Endothelial cell of umbilical vein (primary cell): ENCODE data around the gene CHKB. TPM values are rescaled to one million over a fixed set of nuclear protein-coding genes. Genes with fewer than 3 reads are reported as not detected.

ENCODE experiments used
- BruUV-seq: library from RNA; stranded (reverse); fragments of 400-500 nt; replicated peaks from 2 replicates; lab custom pipeline; 2021; lab: Mats Ljungman, UMichigan
- CTCF ChIA-PET: fragments of 300-600, 350-600 bp; sonication (Branson Sonifier 250); formaldehyde crosslinking; loops from one replicate; lab custom pipeline; 2021; ENCODE audit warnings: antibody characterized with exemption, inconsistent platforms; lab: Charles Lee
- POLR2A ChIA-PET: fragments of 300-600, 350-600 bp; sonication (Branson Sonifier 250); formaldehyde crosslinking; loops from one replicate; lab custom pipeline; 2021; ENCODE audit warnings: antibody characterized with exemption, inconsistent platforms; lab: Charles Lee
- DNase-seq: peaks from one replicate; pipeline ENCODE4 v3.0.0-alpha.2; 2011; ENCODE audit warnings: low read depth, low spot score
- FAIRE-seq: peaks from 2 replicates; lab custom pipeline; 2011; peaks lifted over from hg19 to GRCh38; lab: Jason Lieb, UNC
- H2AFZ ChIP-seq: 2 replicates; pipeline ENCODE4 v1.6.0; 2012; ENCODE audit warnings: low read depth, low read length, control low read depth, inconsistent platforms
- H3K27ac ChIP-seq: 2 replicates; pipeline ENCODE4 v1.5.1; 2011; ENCODE audit warnings: low read depth, mild to moderate bottlenecking, control low read depth, low read length, moderate library complexity; ENCODE audit not compliant: insufficient read depth
- H3K27me3 ChIP-seq, 2 experiments: 2 replicates each; pipeline versions ENCODE4 v1.6.0 to v1.6.1; 2011; ENCODE audit warnings: low read length in 2 of 2, mixed read lengths in 1 of 2; ENCODE audit not compliant: control insufficient read depth in 2 of 2, insufficient read depth in 2 of 2
- H3K36me3 ChIP-seq, 2 experiments: 2 replicates in 1 of 2; 3 replicates in 1 of 2; pipeline ENCODE4 v1.5.1; 2011; ENCODE audit warnings: low read length in 2 of 2, mild to moderate bottlenecking in 1 of 2, moderate library complexity in 1 of 2; ENCODE audit not compliant: control insufficient read depth in 2 of 2, insufficient read depth in 2 of 2; ENCODE audit errors: extremely low read depth in 1 of 2
- H3K4me1 ChIP-seq: 3 replicates; pipeline ENCODE4 v1.5.1; 2011; ENCODE audit warnings: mild to moderate bottlenecking, low read length; ENCODE audit not compliant: control insufficient read depth, insufficient read depth; ENCODE audit errors: extremely low read depth
- H3K4me2 ChIP-seq: 2 replicates; pipeline ENCODE4 v1.6.1; 2011; ENCODE audit warnings: low read length, control low read depth, mixed read lengths; ENCODE audit not compliant: insufficient read depth
- H3K4me3 ChIP-seq, 3 experiments: fragments of 200-600 bp in 1 of 3; sonication (generic), shearing (Covaris generic) in 1 of 3; replicated peaks in 1 of 3; 2 replicates each; pipeline ENCODE4 v1.5.1; 2011 to 2016; ENCODE audit warnings: control low read depth in 3 of 3, low read length in 3 of 3, mild to moderate bottlenecking in 2 of 3, inconsistent platforms in 1 of 3, low read depth in 1 of 3, moderate library complexity in 1 of 3; ENCODE audit not compliant: insufficient read depth in 1 of 3
- H3K79me2 ChIP-seq: 2 replicates; pipeline ENCODE4 v1.6.0; 2012; ENCODE audit warnings: low read length, inconsistent platforms; ENCODE audit not compliant: control insufficient read depth, insufficient read depth
- H3K9ac ChIP-seq: replicated peaks from 2 replicates; pipeline ENCODE3; 2011; ENCODE audit warnings: low read length, control low read depth; ENCODE audit not compliant: insufficient read depth; ENCODE audit errors: extremely low read depth
- H3K9me1 ChIP-seq: replicated peaks from 3 replicates; pipeline ENCODE4 v1.6.0; 2011; ENCODE audit warnings: mild to moderate bottlenecking, low read length; ENCODE audit not compliant: control insufficient read depth, insufficient read depth; ENCODE audit errors: extremely low read depth
- H3K9me3 ChIP-seq: replicated peaks from 2 replicates; pipeline ENCODE4 v1.5.1; 2012; ENCODE audit warnings: low read length, inconsistent platforms; ENCODE audit not compliant: control insufficient read depth, insufficient read depth
- H4K20me1 ChIP-seq: replicated peaks from 2 replicates; pipeline ENCODE3; 2011; ENCODE audit warnings: mild to moderate bottlenecking, low read length; ENCODE audit not compliant: control insufficient read depth, insufficient read depth; ENCODE audit errors: extremely low read depth
- CTCF ChIP-seq, 2 donors: IDR thresholded peaks; 1 replicate in 1 of 2; 2 replicates in 1 of 2; pipeline ENCODE4 v1.5.1; 2011; ENCODE audit warnings: low read length in 2 of 2, mild to moderate bottlenecking in 2 of 2, moderate library complexity in 2 of 2, control low read depth in 1 of 2, inconsistent platforms in 1 of 2, low read depth in 1 of 2; ENCODE audit not compliant: insufficient read depth in 1 of 2; ENCODE audit errors: extremely low read depth in 1 of 2
- EZH2 ChIP-seq: IDR thresholded peaks from 2 replicates; pipeline ENCODE4 v1.6.1; 2012; ENCODE audit warnings: borderline replicate concordance, low read depth, mild to moderate bottlenecking, moderate library complexity, low read length, inconsistent platforms; ENCODE audit not compliant: severe bottlenecking
- FOS ChIP-seq: IDR thresholded peaks from 2 replicates; pipeline ENCODE4 v1.6.1; 2011; ENCODE audit warnings: mild to moderate bottlenecking, low read length, moderate library complexity, borderline replicate concordance; ENCODE audit not compliant: insufficient read depth
- GATA2 ChIP-seq: IDR thresholded peaks from 2 replicates; pipeline ENCODE4 v1.7.0; 2011; ENCODE audit warnings: low read depth, mild to moderate bottlenecking, moderate library complexity, mixed read lengths, low read length; ENCODE audit not compliant: insufficient read length, insufficient read depth
- JUN ChIP-seq: IDR thresholded peaks from 2 replicates; pipeline ENCODE4 v1.6.1; 2011; ENCODE audit warnings: borderline replicate concordance, low read depth; ENCODE audit not compliant: insufficient read length, insufficient read depth
- MAX ChIP-seq: IDR thresholded peaks from 2 replicates; pipeline ENCODE4 v1.6.1; 2011; ENCODE audit not compliant: insufficient read depth, insufficient read length
- MYC ChIP-seq: IDR thresholded peaks from one replicate; pipeline ENCODE4 v1.6.1; 2011; ENCODE audit warnings: mild to moderate bottlenecking, low read depth, low read length
- POLR2A ChIP-seq: IDR thresholded peaks from 2 replicates; pipeline ENCODE4 v1.6.1; 2012; ENCODE audit warnings: low read depth, mild to moderate bottlenecking, control low read depth, low read length
- POLR2AphosphoS5 ChIP-seq: IDR thresholded peaks from 2 replicates; pipeline ENCODE4 v1.6.1; 2012; ENCODE audit warnings: low read depth, mild to moderate bottlenecking, control low read depth, low read length, moderate library complexity; ENCODE audit not compliant: insufficient read depth
- dilution Hi-C: fragments of 300-500 bp; cut with MboI; formaldehyde crosslinking; loops from one replicate; pipeline ENCODE4 v1.15.0; 2019; ENCODE audit warnings: low sequenced_read_pairs; ENCODE audit not compliant: extremely low pct_ligation_motif_present
- intact Hi-C: fragments of 100-400 bp; cut with micrococcal nuclease; formaldehyde crosslinking; loops from one replicate; pipeline ENCODE4 v1.10.0; 2022
- polyA plus RNA-seq, 4 experiments: library from polyadenylated mRNA; depleted of rRNA in 3 of 4; stranded (reverse) in 3 of 4; unstranded in 1 of 4; fragments of >200 nt; gene quantifications; 2 replicates each; pipeline versions ENCODE4 v1.2.1 to v1.2.3, GENCODE V29; 2011 to 2012; ENCODE audit warnings: missing spikeins in 1 of 4
- total RNA-seq: library from RNA; stranded (reverse); gene quantifications from 2 replicates; pipeline ENCODE4 v1.2.3, GENCODE V29; 2021

Gene CHKB
- total and polyA plus RNA-seq, 2 donors (not counting 3 experiments of a cell fraction or from before 2014, with no cell fraction given) = 62.4 to 70.6 TPM

- no peak overlapping the region for H3K27ac ChIP-seq
- no peak overlapping the region for H3K9ac ChIP-seq
- no peak for DNase-seq
- H3K27me3 ChIP-seq = no peaks in the 10 kb centered on the region
- no TSS peak for BruUV-seq
- H3K79me2 ChIP-seq = no peaks in the 10 kb centered on the region
- dilution Hi-C loops = no loop called here
- no peaks in the 10 kb centered on the region for H3K9me3 ChIP-seq
- POLR2A ChIA-PET = no interaction called here
- no peaks in the 10 kb centered on the region for H4K20me1 ChIP-seq
- H3K9me1 ChIP-seq = no peaks in the 10 kb centered on the region
- intact Hi-C loops = no loop called here
- TF ChIP-seq MYC = no peak
- no peak for TF ChIP-seq POLR2AphosphoS5
- TF ChIP-seq POLR2A = no peak
- TF ChIP-seq EZH2 = no peak
- TF ChIP-seq CTCF (IDR thresholded peaks at IDR 0.05; ENCODE audit: extremely low read depth in 1 of 2, insufficient read depth in 1 of 2, low read depth in 1 of 2, low read length in 2 of 2) = no peak
- TF ChIP-seq FOS = no peak
- TF ChIP-seq MAX = no peak
- TF ChIP-seq JUN = no peak
- TF ChIP-seq GATA2 = no peak
- H2AFZ ChIP-seq = no peak overlapping the region
- peaks cover 17% of the 10 kb centered on the region for H3K4me1 ChIP-seq
- no peak for FAIRE-seq
- no peak overlapping the region for H3K4me2 ChIP-seq
- H3K4me3 ChIP-seq = no peak overlapping the region
- CTCF ChIA-PET = no interaction called here
- H3K36me3 ChIP-seq = no peaks in the 10 kb centered on the region
Measured at GRCh38 chr22:50622723-50623327, 40.2 kb upstream of the CHKB start.
